Smooth muscle cell (in vitro differentiated cells): ENCODE data around the gene GZMM. TPM values are rescaled to one million over a fixed set of nuclear protein-coding genes. Genes with fewer than 3 reads are reported as not detected.
A peak's percentile ranks its signal among the peaks of the same experiment; 100 is the strongest.

ENCODE experiments used
- DNase-seq: peaks from one replicate; lab custom pipeline; 2025; ENCODE audit not compliant: unreplicated experiment; lab: John Stamatoyannopoulos, UW
- H2AFZ ChIP-seq: fragments of 200-600 bp; sonication (generic); 2 replicates; pipeline ENCODE4 v1.6.0; 2016; ENCODE audit warnings: antibody characterized with exemption, low read depth, mild to moderate bottlenecking
- H3F3A ChIP-seq: fragments of 200-600 bp; sonication (generic); 2 replicates; pipeline ENCODE4 v1.6.0; 2017; ENCODE audit warnings: antibody characterized with exemption, low read depth
- H3K27ac ChIP-seq: fragments of 200-600 bp; sonication (generic); 2 replicates; pipeline ENCODE4 v1.5.1; 2016; ENCODE audit warnings: low read depth, mild to moderate bottlenecking
- H3K27me3 ChIP-seq: fragments of 200-600 bp; sonication (generic); 2 replicates; pipeline ENCODE4 v1.6.1; 2016; ENCODE audit warnings: low read depth, mild to moderate bottlenecking
- H3K36me3 ChIP-seq: fragments of 200-600 bp; sonication (generic); 2 replicates; pipeline ENCODE4 v1.5.1; 2016; ENCODE audit warnings: low read depth
- H3K4me1 ChIP-seq: fragments of 200-600 bp; sonication (generic); 2 replicates; pipeline ENCODE4 v1.5.1; 2016; ENCODE audit warnings: low read depth
- H3K4me2 ChIP-seq: fragments of 200-600 bp; sonication (generic); 2 replicates; pipeline ENCODE4 v1.6.0; 2016; ENCODE audit warnings: mild to moderate bottlenecking
- H3K4me3 ChIP-seq: fragments of 200-600 bp; sonication (generic); 2 replicates; pipeline ENCODE4 v1.5.1; 2016; ENCODE audit warnings: mild to moderate bottlenecking
- H3K79me2 ChIP-seq: fragments of 200-600 bp; sonication (generic); 2 replicates; pipeline ENCODE4 v1.6.0; 2016; ENCODE audit warnings: low read depth, mild to moderate bottlenecking
- H3K9ac ChIP-seq: fragments of 200-600 bp; sonication (generic); 2 replicates; pipeline ENCODE4 v1.6.0; 2016; ENCODE audit warnings: low read depth
- H3K9me3 ChIP-seq: fragments of 200-600 bp; sonication (generic); replicated peaks from 2 replicates; pipeline ENCODE4 v1.5.1; 2016; ENCODE audit warnings: low read depth
- H4K20me1 ChIP-seq: fragments of 200-600 bp; sonication (generic); 2 replicates; pipeline ENCODE4 v1.6.0; 2016; ENCODE audit warnings: low read depth
- CTCF ChIP-seq: fragments of 200-600 bp; sonication (generic); IDR thresholded peaks from 2 replicates; pipeline ENCODE4 v1.5.1; 2017; ENCODE audit warnings: borderline replicate concordance, mild to moderate bottlenecking, antibody characterized with exemption; ENCODE audit not compliant: insufficient read depth, poor library complexity, severe bottlenecking
- WGBS: methylation state at CpG from one replicate; pipeline ENCODE4 v1.1.7; 2016; ENCODE audit warnings: low lambda C conversion rate; 5-methylcytosine and 5-hydroxymethylcytosine counted together
- polyA plus RNA-seq: library from polyadenylated mRNA; unstranded; fragments of >200 nt; fragmentation: Nextera tagmentation; extraction: Ambion mirVana; gene quantifications from 2 replicates; pipeline ENCODE4 v1.2.1, GENCODE V29; 2016
- total RNA-seq: library from RNA; depleted of rRNA; stranded (reverse); fragments of >200 nt; gene quantifications from 2 replicates; pipeline ENCODE4 v1.2.3, GENCODE V29; 2014

GZMM gene
- total and polyA plus RNA-seq, 2 experiments from 2014 or later: 0.23 TPM; not detected in 1

DNA sequence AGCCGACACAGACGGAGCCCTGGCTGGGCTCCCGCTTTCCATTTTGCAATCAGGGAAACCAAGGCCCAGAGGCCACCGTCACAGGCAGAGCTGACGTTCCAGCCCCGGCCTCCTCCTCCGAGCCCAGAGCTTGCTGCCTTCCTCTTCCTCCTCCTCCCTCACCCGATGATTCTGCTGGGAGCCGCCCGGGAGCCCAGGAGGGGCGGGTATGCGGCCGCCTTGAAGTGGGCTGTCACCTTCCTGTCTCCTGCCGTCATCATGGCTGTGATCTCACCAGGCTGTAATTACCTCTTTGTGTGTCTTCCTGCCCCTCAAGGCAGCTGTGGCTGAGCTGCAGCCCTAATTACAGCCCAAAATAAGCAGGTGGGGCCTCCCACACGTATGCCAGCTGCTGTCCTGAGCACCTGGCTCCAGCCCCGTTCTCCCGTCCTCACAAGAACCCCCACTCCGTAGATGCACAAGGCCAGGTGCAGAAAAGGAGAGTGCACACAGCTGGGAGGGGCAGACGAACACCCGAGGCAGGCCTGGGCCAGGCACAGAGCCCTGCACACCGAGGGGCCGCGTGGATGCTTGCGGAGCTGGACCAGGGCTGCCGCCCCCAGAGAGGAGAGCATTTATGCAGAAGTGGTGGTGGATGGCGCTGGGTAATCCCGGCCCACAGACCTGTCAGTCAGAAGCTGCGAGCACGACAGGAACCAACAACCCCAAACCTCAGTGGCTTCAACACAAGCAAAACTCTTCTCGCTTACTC is 32.6 kb upstream of the GZMM start:
- Histone ChIP-seq H3K79me2 (peaks cover 16% of the 10 kb centered on the region), H3K27me3 (no peaks in the 10 kb centered on the region), H3K9ac (peak overlapping the region; percentile 88), H3K4me2 (peak overlapping the region; percentile 87), H3K27ac (peak overlapping the region; percentile 96), H4K20me1 (no peaks in the 10 kb centered on the region), H3K4me1 (peaks cover 17% of the 10 kb centered on the region), H2AFZ (no peak overlapping the region), H3F3A (peaks cover 5% of the 10 kb centered on the region), H3K9me3 (no peaks in the 10 kb centered on the region), H3K4me3 (peak overlapping the region; percentile 21), H3K36me3 (no peaks in the 10 kb centered on the region)
- no peak for DNase-seq
- TF ChIP-seq CTCF: no peak
- WGBS: 18% methylated on average over 30 of the region's 30 CpGs

DNA sequence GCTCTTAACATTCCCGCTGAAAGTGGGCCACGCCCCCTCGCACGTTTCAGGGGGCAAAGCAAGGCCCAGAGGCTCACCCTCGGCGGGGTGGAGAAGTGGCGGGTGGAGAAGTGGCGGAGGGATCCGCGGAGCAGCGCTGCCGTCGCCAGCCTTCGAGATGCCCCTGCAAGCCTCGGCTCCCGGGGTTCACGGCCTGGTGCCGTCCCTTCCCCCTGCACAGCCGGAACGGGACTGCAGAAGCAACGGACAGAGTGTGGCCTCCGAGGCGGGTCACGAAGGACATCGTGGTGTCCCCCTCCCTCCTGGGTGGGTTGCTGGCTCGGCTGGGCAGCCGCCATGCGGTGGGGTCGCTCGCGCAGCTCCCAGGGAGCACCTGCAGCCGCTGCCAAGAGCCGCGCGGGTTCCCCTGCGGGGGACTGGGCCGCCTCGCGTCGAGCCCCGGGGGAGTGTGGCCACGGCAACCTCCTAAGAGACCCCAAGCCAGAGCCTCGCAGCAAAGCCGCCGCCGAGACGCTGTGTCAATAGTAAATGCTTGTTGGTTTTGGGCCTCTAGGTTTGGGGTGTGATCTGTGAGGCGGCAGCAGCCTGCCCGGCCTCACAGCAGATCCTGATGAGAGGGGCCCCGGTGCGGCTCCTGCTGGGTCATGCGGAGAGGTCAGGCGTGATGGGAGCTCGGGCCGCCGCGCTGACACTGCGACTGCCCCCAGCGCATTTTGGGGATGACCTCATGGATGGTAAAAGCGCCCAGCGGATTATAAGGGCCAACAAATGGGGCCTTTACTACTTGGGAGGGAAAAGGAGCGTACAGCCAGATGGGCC is 31.1 kb upstream of the GZMM start:
- H3K27ac ChIP-seq: no peak overlapping the region
- no peak for TF ChIP-seq CTCF
- no peaks in the 10 kb centered on the region for H3K27me3 ChIP-seq
- H3K36me3 ChIP-seq: no peaks in the 10 kb centered on the region
- H4K20me1 ChIP-seq: no peaks in the 10 kb centered on the region
- DNase-seq: no peak
- no peaks in the 10 kb centered on the region for H3K9me3 ChIP-seq
- no peak overlapping the region for H3K4me3 ChIP-seq
- H3K4me2 ChIP-seq: no peak overlapping the region
- H3F3A ChIP-seq: peaks cover 9% of the 10 kb centered on the region
- no peak overlapping the region for H3K9ac ChIP-seq
- H3K4me1 ChIP-seq: peaks cover 21% of the 10 kb centered on the region
- peaks cover 16% of the 10 kb centered on the region for H3K79me2 ChIP-seq
- H2AFZ ChIP-seq: no peak overlapping the region
- 80% methylated on average over 62 of the region's 62 CpGs for WGBS

- Histone ChIP-seq H3K27me3 (no peaks in the 10 kb centered on the region), H3K9me3 (no peaks in the 10 kb centered on the region), H4K20me1 (no peaks in the 10 kb centered on the region), H3K79me2 (peaks cover 9% of the 10 kb centered on the region), H3F3A (peaks cover 9% of the 10 kb centered on the region), H3K4me1 (peaks cover 16% of the 10 kb centered on the region), H2AFZ (no peak overlapping the region), H3K4me2 (no peak overlapping the region), H3K27ac (no peak overlapping the region), H3K36me3 (no peaks in the 10 kb centered on the region), H3K9ac (no peak overlapping the region), H3K4me3 (no peak overlapping the region)
- no peak for TF ChIP-seq CTCF
- 92% methylated on average over 10 of the region's 10 CpGs for WGBS
- no peak for DNase-seq
These were observed 30.3 kb upstream of the GZMM start for GRCh38 chr19:513368-514165.
